ENCODE results near the gene B3GLCT.
A peak's percentile ranks its signal among the peaks of the same experiment; 100 is the strongest.

B3GLCT gene

GRCh38 chr13:31198519-31198918, 1.3 kb upstream of the B3GLCT start:
- no peak overlapping the region for H3K4me3 ChIP-seq (ENCODE audit: low read depth, low read length)
- no peak for DNase-seq (ENCODE audit: low read depth)
- no peak for TF ChIP-seq CTCF (conservative IDR thresholded peaks at IDR 0.05; ENCODE audit: low read depth, low read length)

DNA sequence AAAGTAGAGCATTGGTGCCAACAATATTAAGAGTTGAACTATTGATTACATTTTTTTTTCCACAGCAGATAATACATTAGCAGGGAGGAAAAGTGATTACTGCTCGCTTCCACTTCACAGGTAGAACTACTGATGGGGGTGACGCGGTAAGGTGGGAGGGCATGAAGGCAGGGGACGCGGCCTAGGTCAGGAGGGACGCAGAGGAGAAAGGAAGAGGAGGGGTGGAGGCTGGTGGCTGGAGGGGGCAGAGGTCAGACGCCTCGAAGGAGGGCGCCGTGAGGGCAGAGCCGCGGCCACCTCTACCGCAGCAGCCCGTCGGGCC, 287 bp upstream of the B3GLCT start:
- peak overlapping the region; percentile 67 for H3K4me3 ChIP-seq (ENCODE audit: low read depth, low read length)
- no peak for TF ChIP-seq CTCF (conservative IDR thresholded peaks at IDR 0.05; ENCODE audit: low read depth, low read length)
- DNase-seq (ENCODE audit: low read depth) = no peak

DNA sequence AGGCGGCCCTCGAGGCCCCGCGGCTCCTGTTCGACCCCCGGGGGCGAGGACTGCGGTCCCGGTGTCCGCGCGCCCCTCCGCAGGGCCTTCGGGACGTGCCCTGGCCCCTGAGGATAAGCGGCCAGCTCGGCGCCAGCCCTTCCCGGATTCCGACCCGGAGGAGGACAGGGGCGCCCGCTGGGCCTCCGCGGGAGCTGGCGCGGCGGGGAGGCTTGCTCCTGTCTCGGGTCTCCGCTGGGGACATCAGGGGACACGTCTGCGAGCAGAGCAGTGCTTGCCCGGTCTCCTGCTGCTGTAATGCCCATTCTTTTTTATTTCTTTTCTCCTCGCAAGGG, 829 bp downstream of the B3GLCT start:
- TF ChIP-seq CTCF (conservative IDR thresholded peaks at IDR 0.05; ENCODE audit: low read depth, low read length) = no peak
- DNase-seq (ENCODE audit: low read depth) = no peak
- peak overlapping the region; percentile 67 for H3K4me3 ChIP-seq (ENCODE audit: low read depth, low read length)

GRCh38 chr13:31201341-31202031, 1.7 kb downstream of the B3GLCT start:
- no peak for TF ChIP-seq CTCF (conservative IDR thresholded peaks at IDR 0.05; ENCODE audit: low read depth, low read length)
- DNase-seq (ENCODE audit: low read depth) = peak; percentile 19
- peak overlapping the region; percentile 67 for H3K4me3 ChIP-seq (ENCODE audit: low read depth, low read length)

DNA sequence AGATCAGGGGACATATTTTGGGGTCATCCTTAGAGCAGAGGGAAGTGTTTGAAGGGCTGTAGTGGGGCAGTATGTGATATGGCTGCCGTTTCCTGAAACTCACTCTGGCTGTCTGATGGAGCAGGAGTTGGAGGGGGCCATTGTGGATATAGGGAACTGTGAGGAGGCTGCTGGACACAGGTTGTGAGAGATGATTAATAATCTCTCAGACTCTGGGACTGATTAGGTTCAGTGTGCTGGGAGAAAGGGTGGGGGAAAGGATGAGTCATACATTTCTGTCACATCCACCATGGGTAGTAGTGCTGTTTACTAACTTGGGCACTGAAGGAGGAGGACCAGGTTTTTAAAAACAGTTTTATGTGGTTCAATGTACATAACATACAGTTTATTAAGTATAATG, 4.8 kb downstream of the B3GLCT start:
- no peak overlapping the region for H3K4me3 ChIP-seq (ENCODE audit: low read depth, low read length)
- DNase-seq (ENCODE audit: low read depth) = peak; percentile 66
- TF ChIP-seq CTCF (conservative IDR thresholded peaks at IDR 0.05; ENCODE audit: low read depth, low read length) = no peak

- peak; percentile 73 for DNase-seq (ENCODE audit: low read depth)
- no peak for TF ChIP-seq CTCF (conservative IDR thresholded peaks at IDR 0.05; ENCODE audit: low read depth, low read length)
- no peak overlapping the region for H3K4me3 ChIP-seq (ENCODE audit: low read depth, low read length)
These were observed 8.1 kb downstream of the B3GLCT start for GRCh38 chr13:31207661-31208552.

Measured in choroid plexus epithelial cell (primary cell).